RWPE1 (cell line): ENCODE measurements around the gene ADAT2.
A peak's percentile ranks its signal among the peaks of the same experiment; 100 is the strongest.

Experiments used
- CTCF ChIA-PET: fragments of 350-600 bp; sonication (Branson Sonifier 250); formaldehyde crosslinking; extraction: SDS; loops from one replicate; lab custom pipeline; 2021; lab: Yijun Ruan, JAX
- POLR2A ChIA-PET: fragments of 400-600 bp; formaldehyde crosslinking; extraction: SDS; loops from one replicate; lab custom pipeline; 2020; ENCODE audit warnings: antibody characterized with exemption; ENCODE audit not compliant: low non-redundant PET; lab: Yijun Ruan, JAX
- DNase-seq: peaks from one replicate; pipeline ENCODE4 v3.0.0; 2012; ENCODE audit warnings: low spot score
- H3K27ac ChIP-seq: fragments of 450-650 bp; 2 replicates; pipeline ENCODE4 v1.5.1; 2017
- CTCF ChIP-seq: fragments of 450-650 bp; conservative IDR thresholded peaks from 2 replicates; pipeline ENCODE4 v1.5.1; 2017; ENCODE audit warnings: low read depth, mild to moderate bottlenecking

Gene ADAT2

DNA sequence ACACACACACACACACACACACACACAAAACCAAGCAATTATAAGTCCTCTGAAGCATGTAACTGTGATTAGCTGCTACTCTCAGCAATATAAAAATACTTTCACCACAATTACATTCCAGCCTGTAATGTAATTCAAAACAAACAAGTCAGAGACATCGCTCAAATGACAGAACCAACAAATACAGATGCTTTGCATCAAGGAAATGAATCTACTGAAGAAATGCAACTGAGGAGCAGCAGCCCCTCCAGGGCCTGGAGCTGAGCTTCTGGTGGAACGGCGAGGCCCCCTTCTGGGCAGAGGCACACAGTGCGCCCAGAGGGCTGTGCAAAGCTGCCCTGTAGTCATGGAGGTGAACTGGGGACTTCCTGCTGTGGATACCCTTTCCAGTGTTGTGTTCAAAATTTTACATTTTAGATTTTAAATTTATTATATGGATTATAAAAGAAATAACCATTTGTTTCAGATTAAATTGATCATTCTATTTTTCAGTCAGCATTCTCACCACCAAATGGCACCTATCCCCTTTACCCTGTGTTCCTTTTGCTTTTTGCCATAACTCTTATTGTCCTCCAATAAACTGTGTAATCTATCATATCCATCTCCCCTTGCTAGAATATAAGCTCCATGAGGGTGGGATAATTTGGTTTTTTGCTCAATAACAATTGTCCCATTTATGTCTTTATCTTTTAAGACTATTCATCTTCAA is 23.2 kb downstream of the ADAT2 start:
- H3K27ac ChIP-seq = peak overlapping the region; percentile 45; the same call in 1 of the 2 replicates
- ChIA-PET CTCF (interaction anchor here (0.5 to 2.1 kb wide), 23 partner anchors 10 to 1064 kb away, joined by 3 to 35 read pairs (median 3); no protein-coding TSS in a partner anchor), POLR2A (interaction anchor here (0.6 kb wide), 1 partner anchor 126 kb away, joined by 3 read pairs; no protein-coding TSS in a partner anchor)
- peak; percentile 96 for TF ChIP-seq CTCF
- peak; percentile 59 for DNase-seq

DNA sequence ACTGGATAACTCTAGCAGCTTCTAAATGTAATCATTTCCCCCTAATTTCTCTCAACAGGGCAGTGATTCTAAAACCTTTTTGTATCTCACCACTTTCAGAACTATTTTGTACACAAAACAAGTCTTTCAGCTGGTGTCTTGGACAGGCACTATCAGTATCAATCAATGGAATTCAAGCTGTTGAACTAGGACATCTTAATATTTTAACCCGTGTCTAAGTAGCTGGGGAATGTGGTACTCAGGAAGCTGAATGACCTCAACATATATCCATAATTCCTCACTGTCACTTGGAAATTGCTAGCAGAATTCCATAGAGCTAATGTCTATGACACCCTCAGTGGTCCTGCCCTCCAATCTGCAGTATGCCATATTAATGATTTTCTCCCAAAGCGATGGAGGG is 24.5 kb downstream of the ADAT2 start:
- POLR2A ChIA-PET = no interaction called here
- CTCF ChIA-PET = interaction anchor here (0.5 to 1.1 kb wide), 5 partner anchors 14 to 1528 kb away, joined by 3 to 4 read pairs (median 3); no protein-coding TSS in a partner anchor
- H3K27ac ChIP-seq = no peak overlapping the region
- TF ChIP-seq CTCF = no peak
- DNase-seq = no peak

DNA sequence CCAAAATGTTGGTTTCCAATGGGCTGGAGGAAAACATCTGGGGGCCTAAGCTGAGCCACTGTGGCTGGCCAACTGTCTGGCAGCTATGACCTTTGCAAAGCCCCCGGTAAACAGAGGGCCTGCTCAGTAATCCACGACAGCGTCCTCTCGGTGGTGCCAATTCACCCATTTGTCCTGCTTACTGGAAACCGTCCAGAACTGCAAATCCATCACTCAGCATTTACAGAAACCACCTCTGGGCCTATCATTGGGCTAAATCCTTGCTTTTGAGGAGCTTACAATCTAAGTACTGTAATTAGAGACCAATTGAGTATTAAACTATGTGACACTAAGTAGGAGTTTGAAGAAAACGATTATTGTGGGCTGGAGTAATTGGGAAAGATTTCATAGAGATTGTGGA is 31.0 kb downstream of the ADAT2 start:
- ChIA-PET CTCF (no interaction called here), POLR2A (no interaction called here)
- TF ChIP-seq CTCF = no peak
- H3K27ac ChIP-seq = no peak overlapping the region; the same call in 1 of the 2 replicates
- no peak for DNase-seq

- CTCF ChIA-PET = interaction anchor here (0.6 to 2.8 kb wide), 3 partner anchors 12 to 1301 kb away, joined by 3 to 11 read pairs (median 3); no protein-coding TSS in a partner anchor
- no peak for TF ChIP-seq CTCF
- POLR2A ChIA-PET = no interaction called here
Measured at GRCh38 chr6:143414769-143415168, 35.7 kb downstream of the ADAT2 start.

DNA sequence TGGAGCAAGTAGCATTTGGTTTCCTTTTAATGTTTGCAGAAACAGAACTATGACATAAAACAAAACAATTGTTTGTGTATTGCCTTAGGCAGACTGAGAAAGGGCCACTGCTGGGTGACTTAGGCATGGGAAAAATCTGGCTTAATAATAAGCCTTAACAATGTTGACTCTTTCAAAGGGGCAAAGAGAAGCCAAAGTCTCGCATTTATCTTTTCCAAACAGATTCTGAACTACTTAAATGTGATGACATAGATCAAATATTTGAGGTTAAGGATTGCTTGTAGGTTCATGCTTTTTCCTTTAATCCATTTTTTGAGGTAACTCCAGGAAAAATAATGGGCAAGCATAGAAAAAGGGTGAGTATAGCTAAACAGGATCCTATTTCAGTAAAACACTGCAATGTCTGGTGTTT is 39.6 kb downstream of the ADAT2 start:
- POLR2A ChIA-PET = no interaction called here
- peak; percentile 70 for DNase-seq
- no peak for TF ChIP-seq CTCF
- no peak overlapping the region for H3K27ac ChIP-seq
- CTCF ChIA-PET = interaction anchor here (0.6 to 0.7 kb wide), 3 partner anchors 14 to 184 kb away, joined by 3 to 8 read pairs (median 4); no protein-coding TSS in a partner anchor

More at GRCh38 chr6:143414769-143415168, 35.7 kb downstream of the ADAT2 start:
- no peak overlapping the region for H3K27ac ChIP-seq
- no peak for DNase-seq

GRCh38 chr6:143408787-143409162 is 41.7 kb downstream of the ADAT2 start:
- no peak for TF ChIP-seq CTCF
- ChIA-PET CTCF (no interaction called here), POLR2A (no interaction called here)
- H3K27ac ChIP-seq = peak overlapping the region; percentile 85
- DNase-seq = no peak
